Thyroid gland (tissue), 4 donors: ENCODE data around the gene COPZ2.

Experiments
- CTCF ChIP-seq, 6 experiments: fragments of 200-600 bp in 3 of 6; fragments of 450-650 bp in 3 of 6; sonication (generic) in 3 of 6; IDR thresholded peaks; one replicate each; pipeline ENCODE4 v1.5.1; 2016 to 2019; ENCODE audit warnings: antibody characterized with exemption in 6 of 6, mild to moderate bottlenecking in 2 of 6, inconsistent platforms in 1 of 6, moderate library complexity in 1 of 6
- POLR2A ChIP-seq, 2 donors: fragments of 450-650 bp; IDR thresholded peaks; one replicate each; pipeline ENCODE4 v1.6.1; 2017; ENCODE audit warnings: antibody characterized with exemption in 2 of 2, mild to moderate bottlenecking in 2 of 2, moderate library complexity in 1 of 2

GRCh38 chr17:48013876-48014594 lies 23.6 kb downstream of the COPZ2 start:
- TF ChIP-seq CTCF (IDR thresholded peaks at IDR 0.05) (no peak), POLR2A (IDR thresholded peaks at IDR 0.05) (no peak)
